Activated gamma-delta T cell treated with Interleukin-2 at 50 U/mL for 16 hours (primary cell): ENCODE measurements around the gene HERC4.
"Not testable (repeated sequence)": the region's sequence is repeated elsewhere in the genome, so short reads cannot be mapped to it uniquely, and the experiment has no call there.

ENCODE experiments used
- DNase-seq: peaks from one replicate; pipeline ENCODE4 v3.0.0-alpha.2; 2020

HERC4 gene

GRCh38 chr10:68090586-68090985 lies 15.5 kb upstream of the HERC4 start:
- DNase-seq = no peak

- no peak for DNase-seq
Observed at GRCh38 chr10:68088740-68089139, 13.7 kb upstream of the HERC4 start.

GRCh38 chr10:68087685-68088401 lies 12.8 kb upstream of the HERC4 start:
- DNase-seq = no peak

- DNase-seq = no peak
Observed at GRCh38 chr10:68086910-68087684, 12.0 kb upstream of the HERC4 start.

- DNase-seq = no peak
Observed at GRCh38 chr10:68086011-68086410, 10.9 kb upstream of the HERC4 start.

GRCh38 chr10:68084469-68084868 lies 9.4 kb upstream of the HERC4 start:
- DNase-seq = no peak

- DNase-seq = no peak
Observed at GRCh38 chr10:68083953-68084352, 8.9 kb upstream of the HERC4 start.

- DNase-seq = no peak
Observed at GRCh38 chr10:68082872-68083271, 7.8 kb upstream of the HERC4 start.

GRCh38 chr10:68081916-68082315 lies 6.8 kb upstream of the HERC4 start:
- no peak for DNase-seq

- DNase-seq = no peak
Observed at GRCh38 chr10:68080853-68081431, 5.9 kb upstream of the HERC4 start.

- no peak for DNase-seq
Observed at GRCh38 chr10:68079434-68079833, 4.4 kb upstream of the HERC4 start.

GRCh38 chr10:68077026-68077425 lies 1.9 kb upstream of the HERC4 start:
- no peak for DNase-seq

- DNase-seq = not testable (repeated sequence)
Observed at GRCh38 chr10:68076081-68076480, 998 bp upstream of the HERC4 start.

- no peak for DNase-seq
Observed at GRCh38 chr10:68075550-68076004, 494 bp upstream of the HERC4 start.

- DNase-seq = no peak
Observed at GRCh38 chr10:68074031-68074774, 880 bp downstream of the HERC4 start.

- DNase-seq = no peak
Observed at GRCh38 chr10:68073631-68074030, 1.5 kb downstream of the HERC4 start.

GRCh38 chr10:68067508-68067907 lies 7.6 kb downstream of the HERC4 start:
- DNase-seq = no peak

- DNase-seq = no peak
Observed at GRCh38 chr10:68067029-68067428, 8.1 kb downstream of the HERC4 start.

- DNase-seq = no peak
Observed at GRCh38 chr10:68053553-68053952, 21.5 kb downstream of the HERC4 start.

GRCh38 chr10:68052463-68052862 lies 22.6 kb downstream of the HERC4 start:
- no peak for DNase-seq

GRCh38 chr10:68049289-68050078 lies 25.6 kb downstream of the HERC4 start:
- DNase-seq = no peak

- DNase-seq = no peak
Observed at GRCh38 chr10:68047554-68048327, 27.3 kb downstream of the HERC4 start.
